ENCODE results near the gene SH3RF3.

DNA sequence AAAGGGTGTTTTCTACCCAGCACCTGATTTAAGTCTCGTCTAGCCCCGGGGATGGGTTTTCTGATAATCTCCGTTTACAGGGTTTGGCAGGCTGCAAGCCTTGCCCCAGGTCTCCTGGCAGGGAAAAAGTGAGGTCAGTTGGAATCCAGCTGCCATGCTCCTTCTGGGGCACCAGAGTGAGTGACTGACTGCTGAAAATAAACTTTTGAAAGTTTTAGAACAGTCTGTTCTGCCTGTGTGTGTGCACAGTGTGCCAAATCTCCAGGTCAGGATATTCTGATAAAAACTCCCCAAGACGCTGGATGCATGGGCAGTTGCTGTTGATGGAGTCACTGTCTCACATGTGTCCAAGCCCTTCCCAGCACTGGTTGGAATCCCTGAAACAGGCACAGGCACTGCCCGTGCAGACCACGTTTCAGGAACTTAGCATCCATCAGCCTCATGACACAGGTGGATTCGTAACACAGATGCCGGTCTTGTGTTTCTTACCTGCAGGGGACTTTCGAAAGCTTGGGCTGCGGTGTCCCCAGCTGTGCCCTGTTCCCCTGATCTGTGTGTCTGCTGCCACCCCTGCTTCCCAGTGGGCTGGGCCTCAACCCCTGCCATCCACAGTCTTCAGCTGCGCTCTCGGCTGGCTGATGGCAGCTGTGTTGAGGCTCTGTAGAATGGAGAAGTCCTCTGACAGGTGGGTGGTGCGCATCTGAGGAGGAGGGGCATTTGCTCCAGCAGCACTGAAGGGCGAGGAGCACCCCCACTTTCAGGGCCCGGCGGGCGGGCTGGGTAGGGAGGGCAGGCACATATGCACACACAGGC lies 65.0 kb downstream of the SH3RF3 start:
- TF ChIP-seq CTCF (IDR thresholded peaks at IDR 0.05; ENCODE audit: low read depth, low read length) (no peak), POLR2A (IDR thresholded peaks at IDR 0.05; ENCODE audit: extremely low read depth, insufficient read length) (no peak), MYC (IDR thresholded peaks at IDR 0.05; ENCODE audit: low read depth, low read length) (no peak)
- TF ChIP-seq, protein P1, sequence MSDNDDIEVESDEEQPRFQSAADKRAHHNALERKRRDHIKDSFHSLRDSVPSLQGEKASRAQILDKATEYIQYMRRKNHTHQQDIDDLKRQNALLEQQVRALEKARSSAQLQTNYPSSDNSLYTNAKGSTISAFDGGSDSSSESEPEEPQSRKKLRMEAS (IDR thresholded peaks at IDR 0.05; ENCODE audit: low read depth, low read length) = no peak

All from NB4 (cell line).